Chondrocyte (in vitro differentiated cells): ENCODE data around the gene ABCA3. TPM values are rescaled to one million over a fixed set of nuclear protein-coding genes. Genes with fewer than 3 reads are reported as not detected.

ENCODE experiments used
- DNase-seq: peaks from one replicate; pipeline ENCODE4 v3.0.0; 2021; ENCODE audit warnings: mixed read lengths, low spot score
- H3K27ac Mint-ChIP-seq: one replicate; pipeline ENCODE4 v1.8.0; 2021; ENCODE audit warnings: mild to moderate bottlenecking, moderate library complexity, mixed read lengths; ENCODE audit not compliant: unreplicated experiment
- H3K27me3 Mint-ChIP-seq: 2 replicates; pipeline ENCODE4 v1.8.0; 2021; ENCODE audit warnings: low read depth, mixed read lengths
- H3K36me3 Mint-ChIP-seq: 2 replicates; pipeline ENCODE4 v1.8.0; 2021; ENCODE audit warnings: low read depth, mixed read lengths
- H3K4me1 Mint-ChIP-seq: 2 replicates; pipeline ENCODE4 v1.8.0; 2021; ENCODE audit warnings: low read depth, mild to moderate bottlenecking, mixed read lengths
- H3K4me3 Mint-ChIP-seq: one replicate; pipeline ENCODE4 v1.8.0; 2021; ENCODE audit warnings: mild to moderate bottlenecking, moderate library complexity, mixed read lengths; ENCODE audit not compliant: unreplicated experiment
- H3K9me3 Mint-ChIP-seq: 2 replicates; pipeline ENCODE4 v1.8.0; 2021; ENCODE audit warnings: low read depth, mixed read lengths
- CTCF ChIP-seq: fragments of 200-600 bp; sonication (generic); IDR thresholded peaks from 2 replicates; pipeline ENCODE4 v1.5.0; 2021; ENCODE audit warnings: antibody characterized with exemption, mild to moderate bottlenecking, moderate library complexity
- total RNA-seq: library from RNA; stranded (reverse); gene quantifications from 3 replicates; pipeline ENCODE4 v1.2.1, GENCODE V29; 2021

ABCA3 gene
- total RNA-seq, 1 donor from 2014 or later: 26.0 TPM

GRCh38 chr16:2237102-2237482 is 103.4 kb downstream of the ABCA3 start:
- Mint-ChIP-seq H3K27ac (no peak overlapping the region), H3K4me3 (no peak overlapping the region), H3K36me3 (peaks cover 5% of the 10 kb centered on the region), H3K9me3 (no peaks in the 10 kb centered on the region), H3K27me3 (no peaks in the 10 kb centered on the region), H3K4me1 (no peaks in the 10 kb centered on the region)
- TF ChIP-seq CTCF: no peak
- DNase-seq: no peak

DNA sequence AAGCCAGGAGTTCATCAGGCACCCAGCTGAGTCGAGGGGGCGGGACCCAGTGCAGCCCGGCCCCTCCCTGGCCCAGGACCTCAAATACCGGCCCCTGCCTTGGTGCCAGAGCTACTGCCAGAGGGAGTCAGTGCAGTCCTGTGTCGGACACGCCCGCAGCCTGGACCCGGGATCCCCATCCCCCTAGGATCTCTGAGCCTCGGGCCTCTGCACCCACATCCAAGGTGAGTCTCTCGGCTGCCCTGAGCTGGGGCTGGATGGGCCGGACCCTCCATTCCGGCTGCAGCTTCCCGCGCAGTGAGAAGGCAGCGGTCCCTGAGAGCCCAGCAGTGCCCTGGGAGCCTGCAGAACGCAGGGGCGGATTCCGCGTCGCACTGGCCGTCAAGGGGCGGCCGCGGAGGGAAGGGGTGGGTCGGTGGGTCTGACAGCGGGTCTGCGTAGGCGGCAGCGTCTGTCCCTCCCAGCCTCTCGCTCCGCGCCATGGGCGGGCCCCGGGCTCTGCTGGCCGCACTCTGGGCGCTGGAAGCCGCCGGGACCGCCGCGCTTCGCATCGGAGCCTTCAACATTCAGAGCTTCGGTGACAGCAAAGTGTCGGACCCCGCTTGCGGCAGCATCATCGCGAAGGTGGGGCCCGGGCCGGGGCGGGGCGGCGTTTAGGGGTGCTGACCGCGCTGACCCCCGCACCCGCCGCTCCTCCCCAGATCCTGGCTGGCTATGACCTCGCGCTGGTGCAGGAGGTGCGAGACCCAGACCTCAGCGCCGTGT is 104.0 kb downstream of the ABCA3 start, which contains the start of gene DNASE1L2:
Gene DNASE1L2, plus strand, starts transcription at position 108 of the 765 bp plus-strand sequence. Its CDS starts 373 bp downstream, at position 481.
- no peak within 1 kb of the TSS for H3K4me3 Mint-ChIP-seq
- H3K4me1 Mint-ChIP-seq: no peaks in the 10 kb centered on the region
- peaks cover 7% of the 10 kb centered on the region for H3K36me3 Mint-ChIP-seq
- H3K27ac Mint-ChIP-seq: no peak within 1 kb of the TSS
- no peaks in the 10 kb centered on the region for H3K27me3 Mint-ChIP-seq
- no peaks in the 10 kb centered on the region for H3K9me3 Mint-ChIP-seq
- no peak for TF ChIP-seq CTCF
- no peak for DNase-seq

- Mint-ChIP-seq H3K27ac (no peak overlapping the region), H3K4me1 (no peaks in the 10 kb centered on the region), H3K4me3 (no peak overlapping the region), H3K27me3 (no peaks in the 10 kb centered on the region), H3K9me3 (no peaks in the 10 kb centered on the region), H3K36me3 (peaks cover 7% of the 10 kb centered on the region)
- no peak for TF ChIP-seq CTCF
- no peak for DNase-seq
Observed at GRCh38 chr16:2235695-2236336, 104.7 kb downstream of the ABCA3 start.

DNA sequence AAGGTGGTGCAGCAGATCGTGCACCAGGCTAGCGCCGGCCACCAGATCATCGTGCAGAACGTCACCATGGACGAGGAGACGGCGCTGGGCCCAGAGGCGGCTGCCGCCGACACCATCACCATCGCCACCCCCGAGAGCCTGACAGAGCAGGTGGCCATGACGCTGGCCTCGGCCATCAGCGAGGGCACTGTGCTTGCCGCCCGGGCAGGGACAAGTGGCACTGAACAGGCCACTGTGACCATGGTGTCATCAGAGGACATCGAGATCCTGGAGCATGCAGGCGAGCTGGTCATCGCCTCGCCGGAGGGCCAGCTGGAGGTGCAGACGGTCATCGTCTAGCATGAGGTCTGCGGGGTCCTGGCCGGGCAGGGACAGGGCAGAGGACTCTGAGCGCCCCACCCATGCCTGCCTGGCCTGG is 105.3 kb downstream of the ABCA3 start:
- no peak overlapping the region for H3K27ac Mint-ChIP-seq
- H3K4me3 Mint-ChIP-seq: no peak overlapping the region
- no peaks in the 10 kb centered on the region for H3K27me3 Mint-ChIP-seq

More for the DNA sequence above, 105.3 kb downstream of the ABCA3 start:
- no peaks in the 10 kb centered on the region for H3K4me1 Mint-ChIP-seq
- H3K9me3 Mint-ChIP-seq: no peaks in the 10 kb centered on the region
- peak; percentile 93 for DNase-seq
- H3K36me3 Mint-ChIP-seq: peaks cover 7% of the 10 kb centered on the region
- no peak for TF ChIP-seq CTCF
